Measurements from ENCODE around the gene ANTXRL.
"Not testable (repeated sequence)": the region's sequence is repeated elsewhere in the genome, so short reads cannot be mapped to it uniquely, and the experiment has no call there.

ANTXRL gene

DNA sequence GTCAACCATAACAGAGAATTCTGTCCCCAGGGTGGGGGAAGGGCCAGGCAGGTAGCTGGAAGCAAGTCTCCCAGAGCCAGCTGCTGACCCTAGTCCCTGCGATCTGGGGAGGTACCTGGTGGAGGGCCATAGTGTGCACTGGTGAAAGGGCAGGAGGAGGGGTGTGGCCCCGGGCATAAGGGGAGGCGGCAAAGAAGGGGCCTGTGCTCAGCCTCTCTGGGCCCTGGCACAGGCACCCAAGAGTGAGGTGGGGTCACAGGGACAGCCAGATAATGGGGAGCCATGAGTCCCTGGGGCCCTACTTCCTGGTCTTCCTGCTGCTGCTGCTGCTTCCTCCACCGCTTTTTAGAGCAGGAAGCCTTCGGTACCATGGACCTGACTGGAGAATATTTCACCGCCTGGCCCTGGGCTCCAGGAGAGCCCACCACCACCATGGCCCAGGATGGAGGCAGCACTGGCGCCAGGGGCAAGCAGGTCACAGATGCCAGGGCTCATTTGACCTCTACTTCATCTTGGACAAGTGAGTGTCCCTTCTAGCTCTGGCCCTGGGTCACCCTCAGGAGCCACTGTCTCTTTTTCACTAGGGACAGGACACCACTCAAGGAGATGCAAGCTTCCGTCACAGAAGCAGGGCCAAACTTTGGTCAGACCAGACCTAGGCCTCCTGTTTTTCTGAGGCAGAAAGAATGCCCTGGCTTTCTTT lies at the start of gene ANTXRL:
Gene ANTXRL (plus strand): TSS at position 7 of the 703 bp plus-strand sequence. CDS start 266 bp downstream, at position 273.
- peaks cover 8% of the 10 kb centered on the region for H3K4me1 ChIP-seq (ENCODE audit: control insufficient read depth, insufficient read depth, low read length)
- H3K9ac ChIP-seq (ENCODE audit: low read depth, low read length), result no peak within 1 kb of the TSS
- H3K4me3 ChIP-seq (ENCODE audit: low read depth, low read length), result no peak within 1 kb of the TSS
- H3K36me3 ChIP-seq (ENCODE audit: control insufficient read depth, insufficient read depth, low read length), result no peaks in the 10 kb centered on the region
- peaks cover 36% of the 10 kb centered on the region for H3K27me3 ChIP-seq (ENCODE audit: control insufficient read depth, insufficient read depth, low read length)
- no peaks in the 10 kb centered on the region for H3K9me3 ChIP-seq (ENCODE audit: control insufficient read depth, insufficient read depth, low read length)
- H3K27ac ChIP-seq (ENCODE audit: low read depth, low read length), result no peak within 1 kb of the TSS

DNA sequence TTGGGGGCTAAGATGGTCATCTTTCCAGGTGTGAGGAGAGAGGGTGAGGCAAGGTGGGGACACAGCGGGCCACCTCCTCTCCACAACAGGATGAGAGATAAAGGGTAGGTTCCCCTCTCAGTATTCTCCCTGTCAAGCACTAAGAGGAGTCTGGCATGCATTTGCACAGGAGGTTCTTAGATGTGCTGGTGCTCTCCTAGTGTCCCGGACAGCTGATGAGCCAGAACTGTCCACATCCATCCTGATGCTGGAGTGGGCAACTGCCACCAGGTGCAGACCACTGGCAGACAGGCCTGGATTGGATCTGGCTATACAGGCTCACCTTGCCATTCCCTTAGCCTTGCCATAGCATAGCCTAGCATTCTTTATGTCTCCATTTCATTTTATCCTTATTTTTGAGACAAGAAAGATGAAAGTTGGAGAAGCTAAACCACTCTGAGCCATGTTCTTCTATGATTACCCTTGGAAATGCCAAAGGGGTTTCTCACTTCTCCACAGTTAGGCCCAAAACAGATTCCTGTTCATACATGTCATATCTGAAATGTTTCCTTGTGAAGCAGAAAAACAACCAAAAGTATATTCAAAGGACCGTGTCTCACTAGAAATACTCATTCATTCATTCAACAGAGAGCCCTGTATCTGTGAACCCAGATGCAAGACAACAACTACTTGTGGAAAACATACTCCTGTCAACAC lies 48.8 kb upstream of the ANTXRL start:
- H3K9ac ChIP-seq (ENCODE audit: low read depth, low read length), result no peak overlapping the region
- no peaks in the 10 kb centered on the region for H3K9me3 ChIP-seq (ENCODE audit: control insufficient read depth, insufficient read depth, low read length)
- no peaks in the 10 kb centered on the region for H3K36me3 ChIP-seq (ENCODE audit: control insufficient read depth, insufficient read depth, low read length)
- no peaks in the 10 kb centered on the region for H3K27me3 ChIP-seq (ENCODE audit: control insufficient read depth, insufficient read depth, low read length)
- H3K4me3 ChIP-seq (ENCODE audit: low read depth, low read length), result no peak overlapping the region
- no peak overlapping the region for H3K27ac ChIP-seq (ENCODE audit: low read depth, low read length)
- H3K4me1 ChIP-seq (ENCODE audit: control insufficient read depth, insufficient read depth, low read length), result no peaks in the 10 kb centered on the region

DNA sequence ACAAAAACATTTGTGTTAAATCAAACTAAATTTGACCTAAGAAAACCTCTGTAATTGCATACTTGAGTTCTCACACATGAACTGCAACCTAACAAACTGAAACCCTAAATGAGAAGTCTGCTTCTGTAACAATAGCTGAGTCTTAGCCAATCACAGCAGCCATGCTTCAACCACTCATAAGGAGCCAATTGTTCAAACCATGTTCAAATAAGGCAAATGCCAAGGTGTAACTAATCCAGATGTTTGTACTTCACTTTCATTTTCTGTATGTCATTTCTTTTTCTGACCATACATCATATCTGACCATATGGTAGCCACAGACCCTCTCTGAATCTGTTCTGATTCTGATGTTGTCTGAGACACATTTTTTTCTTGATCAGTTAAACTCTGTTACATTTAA lies 47.5 kb upstream of the ANTXRL start:
- no peak overlapping the region for H3K9ac ChIP-seq (ENCODE audit: low read depth, low read length)
- H3K27me3 ChIP-seq (ENCODE audit: control insufficient read depth, insufficient read depth, low read length), result no peaks in the 10 kb centered on the region
- H3K4me3 ChIP-seq (ENCODE audit: low read depth, low read length), result no peak overlapping the region
- H3K9me3 ChIP-seq (ENCODE audit: control insufficient read depth, insufficient read depth, low read length), result no peaks in the 10 kb centered on the region
- H3K4me1 ChIP-seq (ENCODE audit: control insufficient read depth, insufficient read depth, low read length), result no peaks in the 10 kb centered on the region
- no peak overlapping the region for H3K27ac ChIP-seq (ENCODE audit: low read depth, low read length)
- no peaks in the 10 kb centered on the region for H3K36me3 ChIP-seq (ENCODE audit: control insufficient read depth, insufficient read depth, low read length)

DNA sequence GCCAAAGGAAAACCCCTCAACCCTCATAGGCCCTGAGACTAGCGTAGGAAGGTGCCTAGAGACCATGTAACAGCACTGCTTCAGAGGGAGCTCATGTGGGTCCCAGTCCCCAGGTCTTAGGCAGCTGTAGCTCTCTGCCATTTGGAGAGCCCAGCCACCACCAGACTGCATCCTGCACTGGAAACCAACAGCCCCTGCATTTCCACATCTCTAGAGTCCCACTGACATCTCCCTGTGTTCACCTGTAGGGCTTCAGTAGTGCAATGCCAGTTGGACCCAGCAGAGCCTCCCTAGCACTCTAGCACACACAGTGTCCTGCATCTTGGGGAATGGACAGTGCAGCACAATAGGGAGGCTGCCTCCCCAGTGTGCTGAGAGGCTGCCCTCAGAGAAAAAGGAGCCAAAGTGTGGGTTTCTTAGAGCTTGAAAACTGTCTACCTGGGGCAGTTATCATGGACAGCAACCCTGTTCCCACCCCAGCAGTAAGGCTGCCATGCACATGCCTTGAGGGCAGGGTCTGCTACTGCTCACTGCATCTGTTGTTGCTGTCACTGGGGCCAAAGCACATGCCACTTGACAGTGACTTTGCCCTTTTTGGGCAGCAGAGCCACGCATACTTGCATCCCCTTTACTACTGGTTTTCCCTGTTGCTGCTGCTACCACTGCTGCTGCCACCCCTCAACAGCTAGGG lies 46.7 kb upstream of the ANTXRL start:
- no peaks in the 10 kb centered on the region for H3K36me3 ChIP-seq (ENCODE audit: control insufficient read depth, insufficient read depth, low read length)
- no peak overlapping the region for H3K27ac ChIP-seq (ENCODE audit: low read depth, low read length)
- H3K4me1 ChIP-seq (ENCODE audit: control insufficient read depth, insufficient read depth, low read length), result no peaks in the 10 kb centered on the region
- H3K9ac ChIP-seq (ENCODE audit: low read depth, low read length), result no peak overlapping the region
- H3K4me3 ChIP-seq (ENCODE audit: low read depth, low read length), result no peak overlapping the region
- no peaks in the 10 kb centered on the region for H3K27me3 ChIP-seq (ENCODE audit: control insufficient read depth, insufficient read depth, low read length)
- no peaks in the 10 kb centered on the region for H3K9me3 ChIP-seq (ENCODE audit: control insufficient read depth, insufficient read depth, low read length)

DNA sequence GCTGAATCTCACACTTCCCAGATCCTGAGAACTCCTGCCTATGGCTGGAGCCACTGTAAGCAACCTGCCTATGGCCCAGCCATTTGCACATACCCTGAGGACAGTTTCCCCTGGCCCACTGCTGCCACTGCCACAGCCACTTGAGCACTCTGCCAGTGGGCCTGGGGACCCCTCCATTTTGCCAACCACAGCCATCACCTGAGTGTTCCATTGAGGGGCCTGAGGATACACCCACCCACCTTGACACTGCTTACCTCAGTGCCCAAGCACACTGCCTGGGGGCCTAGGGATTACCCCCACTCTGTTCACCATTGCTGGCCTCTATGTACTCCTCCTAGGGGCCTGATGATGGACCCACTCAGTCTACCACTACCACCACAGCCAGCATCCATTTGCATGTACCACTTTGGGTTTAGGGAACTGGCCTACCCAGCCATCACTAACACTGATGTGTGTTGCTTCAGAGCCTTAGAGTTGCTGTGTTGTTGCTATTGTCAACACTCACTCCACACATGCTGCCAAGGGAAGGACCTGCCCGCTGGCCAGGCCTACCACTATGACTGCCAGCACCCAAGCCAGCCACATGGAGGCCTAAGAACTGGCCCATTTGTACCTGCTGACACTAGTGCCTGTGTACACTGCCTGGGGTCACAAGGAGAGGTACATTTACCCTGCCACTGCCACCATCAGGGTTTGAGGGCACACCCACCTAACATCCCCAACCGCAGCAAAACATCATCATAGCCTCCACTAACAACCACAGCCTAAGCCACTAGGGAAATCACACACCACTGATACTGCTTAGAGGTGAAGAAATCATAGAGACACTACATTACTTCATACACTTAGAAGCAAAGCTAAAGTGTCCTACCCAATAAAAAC lies 45.9 kb upstream of the ANTXRL start:
- Histone ChIP-seq H3K27ac (ENCODE audit: low read depth, low read length) (no peak overlapping the region), H3K9ac (ENCODE audit: low read depth, low read length) (no peak overlapping the region), H3K9me3 (ENCODE audit: control insufficient read depth, insufficient read depth, low read length) (no peaks in the 10 kb centered on the region), H3K27me3 (ENCODE audit: control insufficient read depth, insufficient read depth, low read length) (no peaks in the 10 kb centered on the region), H3K4me1 (ENCODE audit: control insufficient read depth, insufficient read depth, low read length) (no peaks in the 10 kb centered on the region), H3K4me3 (ENCODE audit: low read depth, low read length) (no peak overlapping the region), H3K36me3 (ENCODE audit: control insufficient read depth, insufficient read depth, low read length) (no peaks in the 10 kb centered on the region)

DNA sequence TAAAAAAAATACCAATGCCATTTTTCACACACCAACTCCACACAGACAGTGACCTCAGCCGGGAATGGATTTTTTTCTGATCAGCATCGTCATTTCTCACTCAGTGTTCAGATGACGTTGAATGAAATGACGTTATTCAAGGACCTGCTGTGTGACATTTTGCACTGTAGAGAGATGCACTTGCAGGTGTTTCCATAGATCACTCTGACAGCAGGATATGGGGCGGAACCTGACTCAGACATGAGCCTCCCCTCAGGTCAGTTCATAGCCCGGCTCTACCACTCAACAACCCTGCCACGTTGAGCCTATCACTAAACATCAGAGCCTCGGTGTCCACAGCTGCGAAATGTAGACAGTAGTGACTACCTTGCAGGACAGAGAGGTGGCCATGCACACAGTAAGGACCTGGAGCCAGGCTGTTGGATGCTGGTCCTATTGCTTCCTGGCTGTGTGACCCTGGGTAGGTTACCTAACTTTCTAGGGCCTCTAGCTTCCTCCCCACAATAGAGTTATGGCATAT lies 41.4 kb upstream of the ANTXRL start:
- Histone ChIP-seq H3K4me1 (ENCODE audit: control insufficient read depth, insufficient read depth, low read length) (no peaks in the 10 kb centered on the region), H3K36me3 (ENCODE audit: control insufficient read depth, insufficient read depth, low read length) (no peaks in the 10 kb centered on the region), H3K4me3 (ENCODE audit: low read depth, low read length) (no peak overlapping the region), H3K27ac (ENCODE audit: low read depth, low read length) (no peak overlapping the region), H3K9me3 (ENCODE audit: control insufficient read depth, insufficient read depth, low read length) (no peaks in the 10 kb centered on the region), H3K27me3 (ENCODE audit: control insufficient read depth, insufficient read depth, low read length) (no peaks in the 10 kb centered on the region), H3K9ac (ENCODE audit: low read depth, low read length) (no peak overlapping the region)

DNA sequence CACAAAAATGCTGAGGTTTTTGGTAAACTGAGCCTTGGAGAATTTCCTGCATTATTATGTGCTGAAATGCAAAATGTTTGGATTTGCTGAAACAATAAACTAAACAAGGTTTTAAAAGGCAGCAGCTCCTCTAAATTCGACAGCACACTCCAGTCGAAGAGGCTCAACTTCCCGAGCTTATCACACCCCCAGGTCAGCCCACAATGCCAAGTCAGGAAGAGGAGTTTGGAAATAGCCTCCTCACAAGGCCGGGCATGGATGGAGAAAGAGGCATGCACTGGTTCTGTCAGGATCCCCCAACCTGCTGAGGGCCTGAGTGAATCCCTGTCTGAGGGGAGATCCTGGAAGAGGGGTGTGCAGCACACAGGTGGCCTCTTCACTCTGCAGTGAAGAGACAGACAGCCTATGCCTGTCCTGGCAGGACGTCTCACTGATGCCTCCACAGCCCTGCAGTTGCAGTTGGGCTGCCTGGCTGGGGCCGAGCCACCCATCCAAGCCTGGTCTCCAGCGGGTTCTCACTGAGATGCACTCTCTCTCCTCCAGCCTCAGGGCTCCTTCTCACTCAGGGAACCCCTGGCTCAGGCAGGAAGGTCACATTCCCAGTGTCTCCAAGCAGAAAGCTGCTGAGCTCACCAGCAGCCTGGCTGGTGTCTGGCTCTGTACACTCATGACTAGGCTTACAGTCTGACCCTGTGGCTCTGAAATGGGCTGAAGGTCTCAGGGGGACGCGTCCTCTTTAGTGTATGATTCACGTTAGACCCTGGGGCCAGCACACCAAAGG lies 40.2 kb upstream of the ANTXRL start:
- H3K9ac ChIP-seq (ENCODE audit: low read depth, low read length); H3K4me3 ChIP-seq (ENCODE audit: low read depth, low read length); H3K36me3 ChIP-seq (ENCODE audit: control insufficient read depth, insufficient read depth, low read length); H3K4me1 ChIP-seq (ENCODE audit: control insufficient read depth, insufficient read depth, low read length); H3K27me3 ChIP-seq (ENCODE audit: control insufficient read depth, insufficient read depth, low read length); H3K27ac ChIP-seq (ENCODE audit: low read depth, low read length); H3K9me3 ChIP-seq (ENCODE audit: control insufficient read depth, insufficient read depth, low read length): not testable (repeated sequence)

DNA sequence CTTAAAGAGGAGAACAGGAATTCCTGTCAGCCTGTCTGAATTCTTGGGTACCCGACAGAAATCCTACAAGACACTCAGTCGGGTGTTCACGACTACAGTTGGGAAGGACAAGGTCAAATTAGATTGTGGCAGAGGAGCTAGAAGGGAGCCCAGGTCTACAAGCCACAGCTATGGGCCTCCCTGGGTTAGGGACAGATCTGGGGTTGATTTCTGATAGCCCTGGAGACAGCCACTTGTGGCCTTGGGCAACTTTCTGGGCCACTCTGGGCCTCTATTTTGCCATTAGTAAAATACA lies 39.7 kb upstream of the ANTXRL start:
- H3K4me3 ChIP-seq (ENCODE audit: low read depth, low read length), result no peak overlapping the region
- H3K27ac ChIP-seq (ENCODE audit: low read depth, low read length), result no peak overlapping the region
- H3K9me3 ChIP-seq (ENCODE audit: control insufficient read depth, insufficient read depth, low read length), result no peaks in the 10 kb centered on the region
- H3K9ac ChIP-seq (ENCODE audit: low read depth, low read length), result no peak overlapping the region
- H3K27me3 ChIP-seq (ENCODE audit: control insufficient read depth, insufficient read depth, low read length), result no peaks in the 10 kb centered on the region
- H3K4me1 ChIP-seq (ENCODE audit: control insufficient read depth, insufficient read depth, low read length), result no peaks in the 10 kb centered on the region
- H3K36me3 ChIP-seq (ENCODE audit: control insufficient read depth, insufficient read depth, low read length), result no peaks in the 10 kb centered on the region

DNA sequence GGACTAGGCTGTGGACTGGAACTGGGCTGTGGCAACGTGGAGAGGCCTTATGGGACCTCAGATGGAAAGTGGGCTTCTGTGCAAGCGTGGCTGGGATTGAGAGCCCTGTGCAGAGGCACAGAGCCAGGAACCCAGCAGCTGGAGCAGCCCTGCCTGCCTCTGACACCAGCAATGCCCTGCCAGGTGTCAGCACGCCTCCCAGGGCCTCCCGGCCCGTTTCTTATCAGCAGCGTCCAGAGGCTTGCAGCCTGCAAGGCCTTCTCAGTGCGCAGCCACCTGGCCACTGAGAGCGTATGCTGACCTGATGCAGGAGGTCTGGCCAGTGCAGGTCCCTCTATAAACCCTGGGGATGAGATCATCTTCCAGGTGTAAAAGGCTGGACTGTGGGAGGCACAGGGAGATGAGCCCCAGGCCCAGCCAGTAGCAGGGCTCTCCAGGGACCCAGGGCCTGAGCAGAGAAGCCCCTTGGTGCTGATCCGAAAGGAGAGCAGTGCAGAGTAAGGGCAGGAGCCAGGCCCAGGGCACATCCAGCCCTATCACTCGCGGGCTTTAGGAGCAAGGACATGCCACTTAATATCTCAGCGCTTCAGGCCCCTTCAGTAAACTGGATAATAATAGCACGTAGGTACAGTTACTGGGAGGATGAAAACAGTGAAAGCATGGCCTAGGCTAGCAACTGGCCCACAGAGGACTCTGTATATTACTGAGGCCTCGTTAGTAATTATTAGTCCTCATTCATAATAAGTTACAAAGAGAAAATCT lies 38.8 kb upstream of the ANTXRL start:
- Histone ChIP-seq H3K27ac (ENCODE audit: low read depth, low read length) (no peak overlapping the region), H3K9ac (ENCODE audit: low read depth, low read length) (no peak overlapping the region), H3K4me1 (ENCODE audit: control insufficient read depth, insufficient read depth, low read length) (no peaks in the 10 kb centered on the region), H3K4me3 (ENCODE audit: low read depth, low read length) (no peak overlapping the region), H3K27me3 (ENCODE audit: control insufficient read depth, insufficient read depth, low read length) (no peaks in the 10 kb centered on the region), H3K36me3 (ENCODE audit: control insufficient read depth, insufficient read depth, low read length) (no peaks in the 10 kb centered on the region), H3K9me3 (ENCODE audit: control insufficient read depth, insufficient read depth, low read length) (no peaks in the 10 kb centered on the region)

All from HUES48 (cell line).